Neural progenitor cell (in vitro differentiated cells): ENCODE data around the gene TPPP2.

Experiments used
- EZH2 ChIP-seq: fragments of 200-600 bp; sonication (generic); IDR thresholded peaks from 2 replicates; pipeline ENCODE4 v1.6.1; 2017; ENCODE audit warnings: antibody characterized with exemption, mild to moderate bottlenecking, moderate library complexity
- EZH2phosphoT487 ChIP-seq: fragments of 200-600 bp; sonication (generic); IDR thresholded peaks from 2 replicates; pipeline ENCODE4 v1.6.1; 2017; ENCODE audit warnings: antibody characterized with exemption
- TF ChIP-seq, protein P1 (sequence below): fragments of 200-600 bp; sonication (generic); IDR thresholded peaks from 2 replicates; pipeline ENCODE4 v1.5.1; 2017; ENCODE audit warnings: antibody characterized with exemption, mild to moderate bottlenecking

GRCh38 chr14:21043387-21043973 is 13.5 kb downstream of the TPPP2 start:
- TF ChIP-seq, protein P1, sequence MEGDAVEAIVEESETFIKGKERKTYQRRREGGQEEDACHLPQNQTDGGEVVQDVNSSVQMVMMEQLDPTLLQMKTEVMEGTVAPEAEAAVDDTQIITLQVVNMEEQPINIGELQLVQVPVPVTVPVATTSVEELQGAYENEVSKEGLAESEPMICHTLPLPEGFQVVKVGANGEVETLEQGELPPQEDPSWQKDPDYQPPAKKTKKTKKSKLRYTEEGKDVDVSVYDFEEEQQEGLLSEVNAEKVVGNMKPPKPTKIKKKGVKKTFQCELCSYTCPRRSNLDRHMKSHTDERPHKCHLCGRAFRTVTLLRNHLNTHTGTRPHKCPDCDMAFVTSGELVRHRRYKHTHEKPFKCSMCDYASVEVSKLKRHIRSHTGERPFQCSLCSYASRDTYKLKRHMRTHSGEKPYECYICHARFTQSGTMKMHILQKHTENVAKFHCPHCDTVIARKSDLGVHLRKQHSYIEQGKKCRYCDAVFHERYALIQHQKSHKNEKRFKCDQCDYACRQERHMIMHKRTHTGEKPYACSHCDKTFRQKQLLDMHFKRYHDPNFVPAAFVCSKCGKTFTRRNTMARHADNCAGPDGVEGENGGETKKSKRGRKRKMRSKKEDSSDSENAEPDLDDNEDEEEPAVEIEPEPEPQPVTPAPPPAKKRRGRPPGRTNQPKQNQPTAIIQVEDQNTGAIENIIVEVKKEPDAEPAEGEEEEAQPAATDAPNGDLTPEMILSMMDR = no peak
- no peak for TF ChIP-seq EZH2phosphoT487
- TF ChIP-seq EZH2 = no peak
